HCT116 (cell line): ENCODE data around the gene MRPS33. TPM values are rescaled to one million over a fixed set of nuclear protein-coding genes. Genes with fewer than 3 reads are reported as not detected.

Experiments used
- ATAC-seq: fragments of 200-7000 bp; cut with Tn5 transposase; 2 replicates; pipeline ENCODE4 v1.9.1; 2020; ENCODE audit warnings: mild to moderate bottlenecking, moderate library complexity
- BruUV-seq: library from RNA; stranded (reverse); fragments of 400-500 nt; replicated peaks from 2 replicates; lab custom pipeline; 2021; lab: Mats Ljungman, UMichigan
- CTCF ChIA-PET: fragments of 300-600 bp; sonication (Branson Sonifier 250); formaldehyde crosslinking; loops from one replicate; lab custom pipeline; 2021; ENCODE audit warnings: antibody characterized with exemption; lab: Charles Lee
- POLR2A ChIA-PET: fragments of 300-600, 350-600 bp; sonication (Branson Sonifier 250); formaldehyde crosslinking; loops from one replicate; lab custom pipeline; 2021; ENCODE audit warnings: antibody characterized with exemption; lab: Charles Lee
- RAD21 ChIA-PET, 2 experiments: fragments of 300-600 bp; sonication (Branson Sonifier 250); formaldehyde crosslinking; loops; one replicate each; lab custom pipeline; 2023; ENCODE audit warnings: low total read pairs in 2 of 2; ENCODE audit not compliant: uncharacterized antibody in 2 of 2, unreplicated experiment in 2 of 2, low non-redundant PET in 1 of 2; lab: Charles Lee
- DNase-seq: peaks from one replicate; pipeline ENCODE4 v3.0.0-alpha.2; 2010; ENCODE audit warnings: low read depth, low spot score
- H2AFZ ChIP-seq: fragments of 200-600 bp; shearing (Covaris generic), sonication (generic); 2 replicates; pipeline ENCODE4 v1.6.1; 2017; ENCODE audit warnings: low read depth, mixed run types, mixed read lengths, antibody characterized with exemption, low read length; ENCODE audit not compliant: poor library complexity, severe bottlenecking
- H3K27ac ChIP-seq: 2 replicates; pipeline ENCODE4 v1.5.1; 2012; ENCODE audit warnings: low read depth, low read length
- H3K27me3 ChIP-seq: fragments of 200-600 bp; sonication (generic); 2 replicates; pipeline ENCODE4 v1.6.1; 2016; ENCODE audit warnings: mixed run types, low read length, mixed read lengths; ENCODE audit not compliant: insufficient read depth
- H3K36me3 ChIP-seq, 2 experiments: fragments of 200-500 bp in 1 of 2; fragments of 200-600 bp in 1 of 2; sonication (Bioruptor generic) in 1 of 2; sonication (generic) in 1 of 2; 2 replicates each; pipeline versions ENCODE4 v1.5.1 to v1.6.1; 2014 to 2016; ENCODE audit warnings: low read length in 2 of 2, inconsistent platforms in 1 of 2, mixed read lengths in 1 of 2, mixed run types in 1 of 2; ENCODE audit not compliant: insufficient read depth in 2 of 2, control insufficient read depth in 1 of 2
- H3K4me1 ChIP-seq, 2 experiments: fragments of 200-600 bp in 1 of 2; sonication (generic) in 1 of 2; 2 replicates each; pipeline versions ENCODE4 v1.5.1 to v1.6.1; 2012 to 2017; ENCODE audit warnings: low read length in 2 of 2, inconsistent platforms in 1 of 2, mild to moderate bottlenecking in 1 of 2, mixed read lengths in 1 of 2, mixed run types in 1 of 2, moderate library complexity in 1 of 2; ENCODE audit not compliant: insufficient read depth in 2 of 2, control insufficient read depth in 1 of 2
- H3K4me2 ChIP-seq: fragments of 200-600 bp; sonication (generic); 2 replicates; pipeline ENCODE4 v1.6.1; 2017; ENCODE audit warnings: mixed run types, low read length, mixed read lengths
- H3K4me3 ChIP-seq, 2 experiments: fragments of 200-600 bp in 1 of 2; sonication (generic) in 1 of 2; replicated peaks in 1 of 2; 2 replicates each; pipeline ENCODE4 v1.5.1; 2011 to 2016; ENCODE audit warnings: low read length in 2 of 2, control low read depth in 1 of 2, low read depth in 1 of 2, mild to moderate bottlenecking in 1 of 2, mixed read lengths in 1 of 2, mixed run types in 1 of 2
- H3K79me2 ChIP-seq: fragments of 200-600 bp; sonication (generic); 2 replicates; pipeline ENCODE4 v1.6.1; 2017; ENCODE audit warnings: mild to moderate bottlenecking, mixed run types, low read length, moderate library complexity, mixed read lengths; ENCODE audit not compliant: insufficient read depth
- H3K9ac ChIP-seq: fragments of 200-600 bp; sonication (generic); 2 replicates; pipeline ENCODE4 v1.6.1; 2016; ENCODE audit warnings: low read length, mixed read lengths
- H3K9me2 ChIP-seq: fragments of 200-600 bp; sonication (generic), shearing (Covaris generic); 2 replicates; pipeline ENCODE4 v1.6.1; 2017; ENCODE audit warnings: mixed run types, mild to moderate bottlenecking, moderate library complexity; ENCODE audit not compliant: insufficient read depth
- H3K9me3 ChIP-seq, 2 experiments: fragments of 200-500 bp in 1 of 2; fragments of 200-600 bp in 1 of 2; sonication (Bioruptor generic) in 1 of 2; sonication (generic) in 1 of 2; 2 replicates each; pipeline ENCODE4 v1.6.1; 2014 to 2017; ENCODE audit warnings: low read length in 2 of 2, mixed read lengths in 2 of 2, inconsistent platforms in 1 of 2, low read depth in 1 of 2, mild to moderate bottlenecking in 1 of 2, mixed run types in 1 of 2, moderate library complexity in 1 of 2; ENCODE audit not compliant: control insufficient read depth in 1 of 2, insufficient read depth in 1 of 2
- H4K20me1 ChIP-seq: fragments of 200-600 bp; sonication (generic), shearing (Covaris generic); 2 replicates; pipeline ENCODE4 v1.6.1; 2017; ENCODE audit warnings: mixed run types, mild to moderate bottlenecking, moderate library complexity; ENCODE audit not compliant: insufficient read depth
- EGR1 ChIP-seq: IDR thresholded peaks from 2 replicates; pipeline ENCODE4 v1.6.1; 2012; ENCODE audit warnings: low read depth
- EZH2phosphoT487 ChIP-seq: fragments of 200-600 bp; IDR thresholded peaks from 2 replicates; pipeline ENCODE4 v1.6.1; 2018; ENCODE audit warnings: antibody characterized with exemption, borderline replicate concordance
- FOSL1 ChIP-seq: IDR thresholded peaks from 2 replicates; pipeline ENCODE4 v1.6.1; 2012; ENCODE audit warnings: low read depth
- POLR2A ChIP-seq: IDR thresholded peaks from 2 replicates; pipeline ENCODE4 v1.7.0; 2011; ENCODE audit warnings: borderline replicate concordance; ENCODE audit not compliant: insufficient read depth, insufficient read length; ENCODE audit errors: extremely low read depth
- RAD21 ChIP-seq: IDR thresholded peaks from 2 replicates; pipeline ENCODE4 v1.6.1; 2012; ENCODE audit warnings: low read depth, mild to moderate bottlenecking
- SP1 ChIP-seq: IDR thresholded peaks from 2 replicates; pipeline ENCODE4 v1.6.1; 2012; ENCODE audit warnings: low read depth
- SRF ChIP-seq: IDR thresholded peaks from 2 replicates; pipeline ENCODE4 v1.6.1; 2012; ENCODE audit warnings: low read depth
- YY1 ChIP-seq: IDR thresholded peaks from 2 replicates; pipeline ENCODE4 v1.6.1; 2011; ENCODE audit warnings: low read length, low read depth, moderate library complexity, mild to moderate bottlenecking; ENCODE audit not compliant: insufficient replicate concordance; ENCODE audit errors: extremely low read depth
- intact Hi-C: fragments of 100-400 bp; cut with micrococcal nuclease; formaldehyde crosslinking; loops from 2 replicates; pipeline ENCODE4 v1.10.0; 2022
- total RNA-seq: library from RNA; stranded (reverse); gene quantifications from one replicate; pipeline ENCODE4 v1.2.1, GENCODE V29; 2021; ENCODE audit not compliant: unreplicated experiment
- TF ChIP-seq, protein P1 (sequence below): IDR thresholded peaks from 2 replicates; pipeline ENCODE4 v1.6.1; 2012; ENCODE audit warnings: low read depth
- TF ChIP-seq, protein P2 (sequence below), 3 experiments: fragments of 200-600 bp in 1 of 3; sonication (generic) in 1 of 3; IDR thresholded peaks in 2 of 3; conservative IDR thresholded peaks in 1 of 3; 2 replicates each; pipeline ENCODE4 v1.5.1; 2012 to 2017; ENCODE audit warnings: low read depth in 2 of 3, low read length in 2 of 3, antibody characterized with exemption in 1 of 3, borderline replicate concordance in 1 of 3, control low read depth in 1 of 3, mild to moderate bottlenecking in 1 of 3, mixed read lengths in 1 of 3, mixed run types in 1 of 3, moderate library complexity in 1 of 3; ENCODE audit not compliant: insufficient read depth in 1 of 3
- TF ChIP-seq, protein P3 (sequence below): IDR thresholded peaks from 2 replicates; pipeline ENCODE4 v1.6.1; 2011; ENCODE audit warnings: mild to moderate bottlenecking, low read length, moderate library complexity; ENCODE audit not compliant: insufficient replicate concordance; ENCODE audit errors: extremely low read depth

Gene MRPS33
- total RNA-seq, 1 experiment from 2014 or later = 77.3 TPM

DNA sequence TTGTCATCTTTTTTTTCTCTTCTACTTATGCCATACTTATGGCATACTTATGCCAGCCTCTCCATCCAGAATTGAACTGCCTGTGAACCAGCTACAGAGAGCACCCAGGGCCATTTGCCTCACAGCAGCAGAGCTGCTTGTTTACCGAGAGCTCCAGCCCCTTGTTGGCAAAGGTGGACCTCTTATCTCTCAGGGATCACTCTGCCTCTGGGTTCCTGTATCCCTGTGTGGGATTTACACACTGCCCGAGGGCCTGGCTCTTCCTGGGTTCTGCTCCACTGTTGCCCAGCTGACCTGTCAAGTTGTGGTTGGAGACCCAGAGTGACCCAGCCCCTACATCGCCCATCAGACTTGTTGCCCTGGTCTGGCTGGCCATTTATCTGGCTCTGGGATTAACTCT lies 22.3 kb downstream of the MRPS33 start:
- intact Hi-C loops = no loop called here
- Histone ChIP-seq H3K36me3 (no peaks in the 10 kb centered on the region), H4K20me1 (no peaks in the 10 kb centered on the region), H3K4me2 (no peak overlapping the region), H3K27ac (no peak overlapping the region), H2AFZ (no peak overlapping the region), H3K4me3 (no peak overlapping the region), H3K4me1 (no peaks in the 10 kb centered on the region), H3K9ac (no peak overlapping the region), H3K79me2 (no peaks in the 10 kb centered on the region), H3K9me2 (no peaks in the 10 kb centered on the region), H3K27me3 (no peaks in the 10 kb centered on the region), H3K9me3 (no peaks in the 10 kb centered on the region)
- TF ChIP-seq, protein P1, sequence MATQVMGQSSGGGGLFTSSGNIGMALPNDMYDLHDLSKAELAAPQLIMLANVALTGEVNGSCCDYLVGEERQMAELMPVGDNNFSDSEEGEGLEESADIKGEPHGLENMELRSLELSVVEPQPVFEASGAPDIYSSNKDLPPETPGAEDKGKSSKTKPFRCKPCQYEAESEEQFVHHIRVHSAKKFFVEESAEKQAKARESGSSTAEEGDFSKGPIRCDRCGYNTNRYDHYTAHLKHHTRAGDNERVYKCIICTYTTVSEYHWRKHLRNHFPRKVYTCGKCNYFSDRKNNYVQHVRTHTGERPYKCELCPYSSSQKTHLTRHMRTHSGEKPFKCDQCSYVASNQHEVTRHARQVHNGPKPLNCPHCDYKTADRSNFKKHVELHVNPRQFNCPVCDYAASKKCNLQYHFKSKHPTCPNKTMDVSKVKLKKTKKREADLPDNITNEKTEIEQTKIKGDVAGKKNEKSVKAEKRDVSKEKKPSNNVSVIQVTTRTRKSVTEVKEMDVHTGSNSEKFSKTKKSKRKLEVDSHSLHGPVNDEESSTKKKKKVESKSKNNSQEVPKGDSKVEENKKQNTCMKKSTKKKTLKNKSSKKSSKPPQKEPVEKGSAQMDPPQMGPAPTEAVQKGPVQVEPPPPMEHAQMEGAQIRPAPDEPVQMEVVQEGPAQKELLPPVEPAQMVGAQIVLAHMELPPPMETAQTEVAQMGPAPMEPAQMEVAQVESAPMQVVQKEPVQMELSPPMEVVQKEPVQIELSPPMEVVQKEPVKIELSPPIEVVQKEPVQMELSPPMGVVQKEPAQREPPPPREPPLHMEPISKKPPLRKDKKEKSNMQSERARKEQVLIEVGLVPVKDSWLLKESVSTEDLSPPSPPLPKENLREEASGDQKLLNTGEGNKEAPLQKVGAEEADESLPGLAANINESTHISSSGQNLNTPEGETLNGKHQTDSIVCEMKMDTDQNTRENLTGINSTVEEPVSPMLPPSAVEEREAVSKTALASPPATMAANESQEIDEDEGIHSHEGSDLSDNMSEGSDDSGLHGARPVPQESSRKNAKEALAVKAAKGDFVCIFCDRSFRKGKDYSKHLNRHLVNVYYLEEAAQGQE = no peak
- TF ChIP-seq EZH2phosphoT487 (no peak), EGR1 (no peak), POLR2A (no peak), YY1 (no peak), FOSL1 (no peak), SRF (no peak), RAD21 (no peak), SP1 (no peak)
- TF ChIP-seq, protein P2, sequence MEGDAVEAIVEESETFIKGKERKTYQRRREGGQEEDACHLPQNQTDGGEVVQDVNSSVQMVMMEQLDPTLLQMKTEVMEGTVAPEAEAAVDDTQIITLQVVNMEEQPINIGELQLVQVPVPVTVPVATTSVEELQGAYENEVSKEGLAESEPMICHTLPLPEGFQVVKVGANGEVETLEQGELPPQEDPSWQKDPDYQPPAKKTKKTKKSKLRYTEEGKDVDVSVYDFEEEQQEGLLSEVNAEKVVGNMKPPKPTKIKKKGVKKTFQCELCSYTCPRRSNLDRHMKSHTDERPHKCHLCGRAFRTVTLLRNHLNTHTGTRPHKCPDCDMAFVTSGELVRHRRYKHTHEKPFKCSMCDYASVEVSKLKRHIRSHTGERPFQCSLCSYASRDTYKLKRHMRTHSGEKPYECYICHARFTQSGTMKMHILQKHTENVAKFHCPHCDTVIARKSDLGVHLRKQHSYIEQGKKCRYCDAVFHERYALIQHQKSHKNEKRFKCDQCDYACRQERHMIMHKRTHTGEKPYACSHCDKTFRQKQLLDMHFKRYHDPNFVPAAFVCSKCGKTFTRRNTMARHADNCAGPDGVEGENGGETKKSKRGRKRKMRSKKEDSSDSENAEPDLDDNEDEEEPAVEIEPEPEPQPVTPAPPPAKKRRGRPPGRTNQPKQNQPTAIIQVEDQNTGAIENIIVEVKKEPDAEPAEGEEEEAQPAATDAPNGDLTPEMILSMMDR (IDR thresholded peaks at IDR 0.05 in 2 of 3, conservative IDR thresholded peaks at IDR 0.05 in 1 of 3; ENCODE audit: borderline replicate concordance in 1 of 3, insufficient read depth in 1 of 3, low read depth in 2 of 3, low read length in 2 of 3) = no peak
- TF ChIP-seq, protein P3, sequence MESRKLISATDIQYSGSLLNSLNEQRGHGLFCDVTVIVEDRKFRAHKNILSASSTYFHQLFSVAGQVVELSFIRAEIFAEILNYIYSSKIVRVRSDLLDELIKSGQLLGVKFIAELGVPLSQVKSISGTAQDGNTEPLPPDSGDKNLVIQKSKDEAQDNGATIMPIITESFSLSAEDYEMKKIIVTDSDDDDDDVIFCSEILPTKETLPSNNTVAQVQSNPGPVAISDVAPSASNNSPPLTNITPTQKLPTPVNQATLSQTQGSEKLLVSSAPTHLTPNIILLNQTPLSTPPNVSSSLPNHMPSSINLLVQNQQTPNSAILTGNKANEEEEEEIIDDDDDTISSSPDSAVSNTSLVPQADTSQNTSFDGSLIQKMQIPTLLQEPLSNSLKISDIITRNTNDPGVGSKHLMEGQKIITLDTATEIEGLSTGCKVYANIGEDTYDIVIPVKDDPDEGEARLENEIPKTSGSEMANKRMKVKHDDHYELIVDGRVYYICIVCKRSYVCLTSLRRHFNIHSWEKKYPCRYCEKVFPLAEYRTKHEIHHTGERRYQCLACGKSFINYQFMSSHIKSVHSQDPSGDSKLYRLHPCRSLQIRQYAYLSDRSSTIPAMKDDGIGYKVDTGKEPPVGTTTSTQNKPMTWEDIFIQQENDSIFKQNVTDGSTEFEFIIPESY = no peak
- RAD21 ChIA-PET = no interaction called here
- ATAC-seq = no peak
- POLR2A ChIA-PET = no interaction called here
- no peak for DNase-seq
- BruUV-seq = no TSS peak
- CTCF ChIA-PET = no interaction called here
